Measurements from ENCODE around the gene MBTPS1.

The MBTPS1 gene

GRCh38 chr16:84080378-84080777 lies 36.4 kb downstream of the MBTPS1 start:
- TF ChIP-seq CTCF (IDR thresholded peaks at IDR 0.05; ENCODE audit: insufficient read depth, low read length, poor library complexity, severe bottlenecking): no peak
- Histone ChIP-seq H3K27me3 (replicated peaks; ENCODE audit: control insufficient read depth, insufficient read depth, low read length) (no peaks in the 10 kb centered on the region), H3K36me3 (ENCODE audit: control insufficient read depth, insufficient read depth, low read length) (peaks cover 15% of the 10 kb centered on the region), H3K4me3 (replicated peaks; ENCODE audit: low read depth, low read length) (no peak overlapping the region)
- no peak for DNase-seq (ENCODE audit: extremely low read depth, insufficient read length)

- TF ChIP-seq CTCF (IDR thresholded peaks at IDR 0.05; ENCODE audit: insufficient read depth, low read length, poor library complexity, severe bottlenecking): no peak
- H3K36me3 ChIP-seq (ENCODE audit: control insufficient read depth, insufficient read depth, low read length): peaks cover 16% of the 10 kb centered on the region
These were observed 37.1 kb downstream of the MBTPS1 start for GRCh38 chr16:84079664-84080063.

GRCh38 chr16:84075376-84075775 lies 41.4 kb downstream of the MBTPS1 start:
- no peak for DNase-seq (ENCODE audit: extremely low read depth, insufficient read length)
- peaks cover 11% of the 10 kb centered on the region for H3K36me3 ChIP-seq (ENCODE audit: control insufficient read depth, insufficient read depth, low read length)
- no peak for TF ChIP-seq CTCF (IDR thresholded peaks at IDR 0.05; ENCODE audit: insufficient read depth, low read length, poor library complexity, severe bottlenecking)

More at GRCh38 chr16:84079664-84080063, 37.1 kb downstream of the MBTPS1 start:
- no peak for DNase-seq (ENCODE audit: extremely low read depth, insufficient read length)
- Histone ChIP-seq H3K27me3 (replicated peaks; ENCODE audit: control insufficient read depth, insufficient read depth, low read length) (no peaks in the 10 kb centered on the region), H3K4me3 (replicated peaks; ENCODE audit: low read depth, low read length) (no peak overlapping the region)

GRCh38 chr16:84074721-84075120 lies 42.0 kb downstream of the MBTPS1 start:
- peaks cover 12% of the 10 kb centered on the region for H3K36me3 ChIP-seq (ENCODE audit: control insufficient read depth, insufficient read depth, low read length)
- DNase-seq (ENCODE audit: extremely low read depth, insufficient read length): no peak
- no peak for TF ChIP-seq CTCF (IDR thresholded peaks at IDR 0.05; ENCODE audit: insufficient read depth, low read length, poor library complexity, severe bottlenecking)
- H3K4me3 ChIP-seq (replicated peaks; ENCODE audit: low read depth, low read length): no peak overlapping the region
- no peaks in the 10 kb centered on the region for H3K27me3 ChIP-seq (replicated peaks; ENCODE audit: control insufficient read depth, insufficient read depth, low read length)

More at GRCh38 chr16:84075376-84075775, 41.4 kb downstream of the MBTPS1 start:
- Histone ChIP-seq H3K4me3 (replicated peaks; ENCODE audit: low read depth, low read length) (no peak overlapping the region), H3K27me3 (replicated peaks; ENCODE audit: control insufficient read depth, insufficient read depth, low read length) (no peaks in the 10 kb centered on the region)

DNA sequence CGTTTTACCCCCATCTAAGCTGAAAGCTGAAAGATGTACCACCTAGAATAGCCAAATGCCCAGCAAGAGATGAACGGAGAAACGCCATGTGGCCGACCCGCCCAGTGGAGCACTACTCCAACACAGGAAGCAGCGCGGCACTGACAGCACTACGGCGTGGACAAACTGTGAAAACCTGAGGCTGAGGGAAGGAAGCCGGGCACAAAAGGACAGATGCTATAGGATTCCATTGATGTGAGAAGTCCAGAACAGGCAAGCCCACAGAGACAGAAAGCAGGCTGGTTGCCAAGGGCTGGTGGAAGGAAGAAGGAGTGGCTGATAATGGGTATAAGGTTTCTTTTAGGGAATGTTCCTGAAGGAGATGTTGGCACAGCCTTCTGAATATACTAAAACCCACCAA lies 44.7 kb downstream of the MBTPS1 start:
- Histone ChIP-seq H3K4me3 (replicated peaks; ENCODE audit: low read depth, low read length) (no peak overlapping the region), H3K27me3 (replicated peaks; ENCODE audit: control insufficient read depth, insufficient read depth, low read length) (no peaks in the 10 kb centered on the region), H3K36me3 (ENCODE audit: control insufficient read depth, insufficient read depth, low read length) (peaks cover 27% of the 10 kb centered on the region)
- no peak for TF ChIP-seq CTCF (IDR thresholded peaks at IDR 0.05; ENCODE audit: insufficient read depth, low read length, poor library complexity, severe bottlenecking)
- no peak for DNase-seq (ENCODE audit: extremely low read depth, insufficient read length)

DNA sequence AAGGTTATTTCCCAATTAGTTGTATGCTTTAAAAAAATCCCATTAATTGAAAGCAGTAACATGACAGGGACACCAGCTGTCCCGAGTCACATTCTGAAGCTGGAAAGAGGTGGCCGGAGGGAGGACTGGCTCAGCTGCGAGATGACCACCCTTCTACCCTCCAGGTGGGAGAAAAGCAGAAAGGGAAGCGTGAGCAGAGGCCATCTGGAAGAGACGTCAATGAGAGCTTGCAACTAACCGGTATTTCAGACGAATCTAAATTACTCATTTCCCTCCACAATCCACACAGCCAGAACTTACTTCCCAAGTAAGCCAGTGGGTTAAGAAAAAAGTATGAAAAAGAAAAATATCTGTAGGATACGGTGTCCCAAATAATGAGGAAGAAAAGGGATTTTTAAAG lies 45.6 kb downstream of the MBTPS1 start:
- DNase-seq (ENCODE audit: extremely low read depth, insufficient read length): no peak
- Histone ChIP-seq H3K27me3 (replicated peaks; ENCODE audit: control insufficient read depth, insufficient read depth, low read length) (no peaks in the 10 kb centered on the region), H3K4me3 (replicated peaks; ENCODE audit: low read depth, low read length) (no peak overlapping the region), H3K36me3 (ENCODE audit: control insufficient read depth, insufficient read depth, low read length) (peaks cover 30% of the 10 kb centered on the region)
- no peak for TF ChIP-seq CTCF (IDR thresholded peaks at IDR 0.05; ENCODE audit: insufficient read depth, low read length, poor library complexity, severe bottlenecking)
